DND-41 (cell line): Measurements from ENCODE around the gene RSAD2.

Experiments used
- CTCF ChIP-seq: IDR thresholded peaks from 2 replicates; pipeline ENCODE4 v1.5.1; 2012; ENCODE audit warnings: borderline replicate concordance, low read length, moderate library complexity, mild to moderate bottlenecking; ENCODE audit not compliant: poor library complexity, severe bottlenecking; ENCODE audit errors: extremely low read depth
- EZH2 ChIP-seq: IDR thresholded peaks from 3 replicates; pipeline ENCODE4 v1.6.1; 2012; ENCODE audit warnings: borderline replicate concordance, low read depth, mild to moderate bottlenecking, moderate library complexity, low read length, inconsistent platforms; ENCODE audit not compliant: severe bottlenecking

GRCh38 chr2:6893876-6894482, 16.4 kb downstream of the RSAD2 start:
- TF ChIP-seq CTCF (no peak), EZH2 (no peak)
